HG03432 (cell line): ENCODE results near the gene SCAMP5.
A peak's percentile ranks its signal among the peaks of the same experiment; 100 is the strongest.

ENCODE experiments used
- ATAC-seq: cut with Tn5 transposase; IDR thresholded peaks from one replicate; pipeline ENCODE4 v1.9.1; 2021; ENCODE audit warnings: mild to moderate bottlenecking, moderate library complexity; ENCODE audit not compliant: unreplicated experiment

Gene SCAMP5

DNA sequence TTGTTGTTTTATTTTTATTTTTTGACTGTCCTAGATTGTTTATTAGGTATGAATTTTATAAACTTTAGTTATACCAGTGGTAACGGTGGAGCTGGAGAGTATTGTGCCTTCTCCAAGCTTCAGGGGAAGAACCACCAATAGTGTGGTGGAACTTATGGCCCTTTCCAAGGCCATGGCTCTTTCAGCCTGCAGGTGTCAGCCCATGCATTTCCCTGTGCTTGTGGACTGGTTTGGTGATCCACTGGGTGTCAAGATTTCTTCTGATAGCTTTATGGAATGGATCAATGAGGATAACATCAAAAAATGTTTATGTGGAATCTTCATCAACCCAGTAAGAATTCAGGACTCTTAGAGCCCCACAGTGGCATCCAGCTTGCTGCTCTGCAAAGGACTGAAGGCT lies 19.2 kb upstream of the SCAMP5 start:
- ATAC-seq, result no peak

DNA sequence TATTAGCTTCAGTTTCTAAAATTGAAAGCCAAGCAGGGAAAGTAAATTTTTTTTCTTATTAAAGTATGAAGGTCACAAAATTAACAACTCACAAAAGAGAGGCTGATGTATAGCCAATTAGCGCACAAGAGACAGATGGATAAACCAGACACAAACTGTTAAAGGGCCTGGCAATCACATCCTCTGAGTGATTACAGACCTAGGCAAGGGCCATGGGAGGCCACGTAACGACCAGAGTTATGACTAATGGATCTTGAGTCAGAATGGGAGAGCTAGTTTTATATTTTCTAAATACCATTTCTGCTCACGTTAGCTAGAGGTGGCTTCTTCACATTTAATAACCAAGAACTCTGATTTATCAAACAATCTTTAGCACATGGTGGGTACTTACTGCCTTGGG lies 17.8 kb upstream of the SCAMP5 start:
- no peak for ATAC-seq

DNA sequence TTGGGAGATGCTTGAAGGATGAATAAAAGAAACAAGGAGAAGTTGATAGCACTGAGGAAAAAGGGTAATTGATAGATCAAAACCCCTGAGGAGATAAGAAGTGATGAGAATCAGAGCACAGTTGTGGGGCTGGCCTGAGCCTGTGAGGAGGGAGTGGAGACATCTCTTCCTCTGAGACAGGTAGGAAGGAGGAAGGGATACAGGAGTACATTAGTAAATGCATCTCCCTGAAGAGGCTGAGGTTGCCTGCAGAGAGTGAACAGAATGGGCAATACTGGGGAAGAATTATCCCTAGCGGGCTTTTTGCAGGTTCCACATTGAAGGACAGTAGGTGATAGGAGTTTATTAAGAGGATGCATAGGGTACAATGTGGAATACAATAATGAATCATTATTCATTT lies 17.3 kb upstream of the SCAMP5 start:
- ATAC-seq, result no peak

DNA sequence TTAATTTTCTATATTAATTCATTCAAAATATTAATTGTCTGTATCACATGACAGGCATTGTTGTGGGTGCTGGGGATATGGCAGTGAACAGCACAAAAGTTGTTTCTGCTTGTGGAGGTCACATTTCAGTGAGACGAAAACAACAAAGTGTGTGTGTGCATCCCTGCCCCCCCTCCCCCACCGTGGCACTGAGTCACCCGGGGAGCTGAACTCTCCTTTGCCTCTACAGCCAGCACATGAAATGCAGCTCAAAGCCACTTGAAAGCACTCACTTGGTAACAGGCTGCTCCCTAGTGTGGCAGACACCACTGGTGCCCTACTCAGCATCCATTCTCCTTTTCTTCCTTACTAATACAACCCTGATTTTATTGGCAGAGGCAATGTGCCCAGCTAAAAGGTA lies 16.9 kb upstream of the SCAMP5 start:
- no peak for ATAC-seq

DNA sequence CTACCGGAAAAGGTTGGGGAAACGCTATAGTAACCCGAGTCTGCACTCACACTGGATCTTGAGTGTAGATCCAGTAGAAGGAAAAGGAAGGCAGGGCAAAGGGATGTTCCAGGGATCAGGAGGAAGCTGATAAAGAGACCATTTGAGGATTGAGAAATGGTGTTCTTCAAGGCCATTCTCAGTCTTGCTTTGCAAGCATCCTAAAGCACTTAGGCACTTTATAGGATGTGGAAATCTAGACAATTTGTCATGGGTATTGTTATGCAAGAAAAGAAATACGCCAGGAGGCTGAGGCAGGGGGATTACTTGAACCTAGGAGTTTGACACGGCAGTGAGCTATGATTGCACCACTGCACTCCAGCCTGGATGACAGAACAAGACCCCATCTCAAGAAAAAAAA lies 13.2 kb upstream of the SCAMP5 start:
- no peak for ATAC-seq

DNA sequence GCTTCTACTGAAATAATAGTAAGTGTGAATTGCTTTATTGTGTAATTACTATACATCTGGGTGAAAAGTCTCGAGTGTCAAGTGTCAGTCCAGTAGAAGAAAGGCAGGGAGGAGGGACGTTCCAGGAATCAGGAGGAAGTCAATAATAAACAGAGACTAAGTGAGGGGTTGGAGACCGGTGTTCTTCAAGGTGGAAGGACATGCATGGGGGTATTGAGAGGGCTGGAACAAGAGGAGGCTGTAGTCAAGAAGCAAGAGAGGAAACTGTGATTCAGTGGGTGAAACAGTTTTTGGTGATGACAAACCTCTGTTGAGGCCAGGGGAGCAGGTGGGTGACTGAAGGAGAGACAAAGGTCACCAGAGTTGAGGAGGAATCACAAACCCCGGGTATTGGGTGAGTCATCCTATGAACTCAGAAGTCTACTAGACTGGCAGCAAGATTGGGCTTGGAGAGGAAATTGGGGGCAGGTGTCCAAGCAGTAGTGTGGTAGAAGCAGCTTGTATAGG lies 11.6 kb upstream of the SCAMP5 start:
- peak; percentile 57 for ATAC-seq

DNA sequence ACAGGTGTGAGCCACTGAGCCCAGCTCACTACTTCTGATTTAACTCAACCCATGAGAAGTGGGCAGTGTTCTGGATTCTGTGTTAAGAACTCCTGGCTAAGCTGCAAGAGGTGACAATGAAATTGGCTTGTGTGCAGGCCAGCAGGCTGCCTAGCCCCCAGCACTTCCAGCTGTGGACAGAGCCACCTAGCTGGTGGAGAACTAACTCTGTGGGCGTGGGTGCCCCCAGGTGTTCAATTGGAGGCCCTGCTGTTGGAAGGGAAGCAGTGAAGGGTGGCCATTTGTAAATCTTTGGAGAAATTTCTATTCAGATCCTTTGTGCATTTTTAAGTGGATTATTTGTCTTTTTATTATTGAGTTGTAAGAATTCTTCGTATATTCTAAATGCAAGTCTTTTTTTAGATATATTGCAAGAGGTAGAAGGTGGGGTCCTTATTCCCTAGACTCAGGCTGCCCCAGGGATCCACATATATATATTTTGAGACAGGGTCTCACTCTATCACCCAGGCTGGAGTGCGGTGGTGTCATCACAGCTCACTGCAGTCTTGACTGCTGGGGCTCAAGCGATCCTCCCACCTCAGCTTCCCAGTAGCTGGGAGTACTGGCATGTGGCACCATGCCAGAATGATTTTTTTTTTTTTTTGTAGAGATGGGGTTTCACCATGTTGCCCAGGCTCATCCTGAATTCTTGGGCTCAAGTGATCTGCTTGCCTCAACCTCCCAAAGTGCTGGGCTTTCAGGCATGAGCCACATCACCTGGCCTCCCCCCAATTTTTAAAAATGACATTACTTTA lies 7.2 kb upstream of the SCAMP5 start:
- no peak for ATAC-seq

DNA sequence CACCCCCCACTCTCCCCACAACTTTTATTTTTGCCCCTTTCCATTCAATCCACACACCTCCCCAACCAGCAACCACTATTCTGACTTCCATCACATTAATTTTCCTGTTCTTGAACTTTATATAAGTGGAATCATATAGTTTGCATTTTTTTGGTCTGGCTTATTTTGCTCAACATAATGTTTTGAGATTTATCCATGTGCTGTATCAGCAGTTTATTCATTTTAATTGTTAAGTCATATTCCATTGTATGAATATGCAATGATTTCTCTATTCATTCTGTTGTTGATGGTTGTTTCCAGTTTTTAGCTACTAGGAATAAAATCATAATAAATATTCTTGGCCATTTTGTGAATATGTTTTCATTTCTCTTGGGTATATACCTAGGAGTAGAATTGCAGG lies 5.8 kb upstream of the SCAMP5 start:
- ATAC-seq, result no peak

DNA sequence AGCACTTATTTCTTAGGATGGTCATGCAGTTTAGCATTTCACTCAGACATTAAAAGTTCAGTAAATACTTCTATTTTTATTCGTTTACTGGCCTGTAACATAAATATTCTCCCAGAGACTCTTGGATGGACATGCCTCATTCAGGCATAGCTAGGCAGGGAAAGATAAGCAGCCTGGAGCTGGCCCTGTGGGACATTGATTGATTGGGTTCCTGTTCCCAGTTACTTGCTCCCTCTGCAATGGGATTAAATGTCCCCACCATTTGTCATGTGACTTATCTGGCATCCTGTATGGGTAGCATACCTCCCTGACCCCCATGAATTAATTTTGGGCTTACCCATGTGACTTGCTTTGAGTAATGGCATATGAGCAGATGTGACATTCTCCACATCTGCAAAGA lies 2.7 kb upstream of the SCAMP5 start:
- ATAC-seq, result no peak

DNA sequence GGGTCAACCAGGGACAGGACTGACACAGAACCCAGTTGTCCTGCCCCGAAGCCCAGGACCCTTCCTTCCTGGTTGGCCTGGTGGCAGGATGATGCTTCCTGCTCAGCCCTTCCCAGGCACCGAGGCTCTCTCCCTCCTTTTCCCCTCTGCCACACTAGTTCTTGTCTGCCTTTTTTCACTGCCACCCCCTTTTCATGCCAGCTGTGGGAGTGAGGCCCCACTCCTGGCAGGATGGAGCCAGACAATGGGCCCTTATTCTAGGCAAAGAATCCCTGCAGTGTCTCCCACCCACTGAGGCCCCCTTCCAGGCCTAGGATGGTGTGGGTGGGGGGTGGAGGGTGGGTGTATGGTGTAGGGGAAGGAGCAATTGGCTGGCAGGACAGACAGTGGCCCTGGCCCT lies 1.1 kb upstream of the SCAMP5 start:
- no peak for ATAC-seq

DNA sequence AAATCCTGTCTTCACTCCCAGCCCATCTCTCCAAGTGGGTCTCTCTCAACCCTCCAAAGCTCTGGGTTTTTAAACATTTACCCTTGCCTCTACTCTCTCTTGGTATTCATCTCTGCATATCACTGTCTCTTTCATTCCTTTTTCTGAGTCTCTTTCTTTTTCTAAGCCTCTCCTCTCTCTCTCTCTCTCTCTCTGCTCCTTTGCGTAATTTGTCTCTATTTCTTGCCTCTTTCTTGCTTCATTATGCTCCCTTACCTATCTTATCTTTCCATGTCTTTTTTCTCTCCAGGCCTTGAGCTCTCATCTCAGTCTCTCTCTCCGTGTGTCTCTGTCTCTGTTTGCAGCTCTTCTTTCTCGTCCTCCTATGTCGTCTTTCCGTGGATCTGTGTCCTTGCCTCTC lies 678 bp upstream of the SCAMP5 start:
- ATAC-seq, result no peak

DNA sequence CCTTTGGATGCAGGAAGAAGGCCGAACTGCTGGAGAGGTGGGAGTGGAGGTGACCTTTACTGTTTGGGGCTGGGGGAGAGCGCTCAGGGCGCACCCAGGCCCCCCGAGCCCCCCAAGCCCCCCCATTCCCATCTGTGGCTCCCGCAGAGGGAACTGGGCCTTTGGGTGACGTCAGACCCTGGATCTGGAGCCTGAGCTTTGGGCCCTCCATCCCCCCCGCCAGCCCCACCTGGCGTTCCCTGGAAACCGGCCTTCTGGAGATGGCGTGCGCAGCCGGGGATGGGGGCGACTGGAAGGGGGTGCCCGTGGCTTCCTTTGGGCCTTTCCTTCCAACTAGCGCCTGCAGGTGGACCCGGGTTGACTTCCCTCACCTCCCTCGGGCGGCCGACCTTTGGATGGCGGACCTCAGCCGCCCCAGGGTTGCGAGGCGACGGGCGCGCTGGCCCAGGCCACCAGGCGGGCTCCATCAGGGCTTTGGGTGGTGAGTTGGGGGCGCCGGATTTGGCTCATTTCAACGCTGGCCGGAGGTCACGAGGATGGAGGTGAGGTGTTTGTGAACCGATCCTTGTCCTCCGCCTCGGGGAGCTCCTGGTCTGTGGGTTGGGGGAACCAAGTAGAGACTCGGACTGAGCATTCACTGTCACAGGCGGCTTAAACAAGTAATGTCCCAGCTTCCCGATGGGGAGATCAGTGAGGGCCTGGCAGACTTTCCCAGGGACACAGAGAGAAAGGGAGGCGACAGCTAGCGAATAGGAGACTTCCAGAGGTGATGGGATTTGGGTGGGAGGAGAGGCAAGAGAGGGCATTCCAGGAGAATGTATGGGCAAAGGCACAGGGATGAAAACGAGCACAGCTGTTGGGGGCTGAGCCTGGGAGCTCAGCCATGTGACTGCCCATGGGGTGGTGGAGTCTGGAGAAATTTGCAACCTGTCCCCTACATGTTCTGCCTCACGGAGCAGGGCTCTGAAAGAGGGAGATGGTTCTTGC lies 709 bp downstream of the SCAMP5 start:
- ATAC-seq, result no peak

DNA sequence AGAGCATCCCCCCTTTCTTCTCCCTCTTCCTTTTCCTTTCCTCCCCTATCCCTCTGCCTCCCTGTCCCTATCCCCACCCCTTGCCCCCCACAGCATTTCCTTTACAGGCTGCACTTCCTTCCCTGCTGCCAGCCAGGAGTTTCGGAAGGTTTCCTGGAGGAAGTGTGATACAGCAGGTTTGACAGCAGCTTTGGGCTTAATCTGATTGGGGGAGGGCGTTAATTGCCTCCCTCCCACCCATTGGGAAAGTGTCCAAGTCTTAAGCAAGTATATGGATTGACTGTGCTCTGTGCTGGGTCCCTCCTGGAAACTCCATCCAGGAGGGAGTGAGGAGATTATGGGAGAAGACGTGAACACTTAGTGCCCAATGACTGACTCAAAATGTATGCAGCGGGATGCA lies 1.8 kb downstream of the SCAMP5 start:
- no peak for ATAC-seq

DNA sequence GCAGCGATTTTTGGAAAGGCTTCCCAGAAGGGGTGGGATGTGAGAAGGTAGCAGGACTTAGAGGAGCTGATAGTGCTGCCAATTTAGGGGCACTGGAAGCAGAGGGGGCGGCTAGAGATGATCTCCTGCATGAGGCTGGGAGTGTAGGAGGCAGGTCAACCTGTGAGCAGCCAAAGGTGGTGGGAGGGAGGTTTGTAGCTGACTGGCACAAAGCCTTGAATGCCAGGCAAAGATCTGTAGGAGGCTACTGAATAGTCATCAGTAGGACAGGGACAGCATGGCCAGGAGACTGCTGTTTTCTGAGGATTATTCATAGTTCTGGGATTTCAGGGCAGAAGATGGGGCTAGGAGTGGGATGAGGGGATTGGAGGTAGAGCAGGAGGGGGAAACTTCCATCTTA lies 2.2 kb downstream of the SCAMP5 start:
- no peak for ATAC-seq

DNA sequence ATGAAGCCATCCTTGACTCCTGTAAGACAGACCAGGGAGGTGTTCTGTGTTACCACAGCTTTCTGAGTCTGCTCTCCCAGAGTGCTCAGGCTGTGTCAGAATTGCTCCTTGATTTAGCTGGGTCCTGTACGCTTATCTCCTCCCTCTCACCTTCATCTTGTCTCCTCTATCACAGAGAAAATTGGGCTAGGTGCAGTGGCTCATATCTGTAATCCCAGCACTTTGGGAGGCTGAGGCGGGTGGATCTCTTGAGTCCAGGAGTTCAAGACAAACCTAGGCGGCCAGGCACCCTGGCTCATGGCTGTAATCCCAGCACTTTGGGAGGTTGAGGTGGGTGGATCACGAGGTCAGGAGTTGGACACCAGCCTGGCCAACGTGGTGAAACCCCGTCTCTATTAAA lies 5.9 kb downstream of the SCAMP5 start:
- no peak for ATAC-seq

DNA sequence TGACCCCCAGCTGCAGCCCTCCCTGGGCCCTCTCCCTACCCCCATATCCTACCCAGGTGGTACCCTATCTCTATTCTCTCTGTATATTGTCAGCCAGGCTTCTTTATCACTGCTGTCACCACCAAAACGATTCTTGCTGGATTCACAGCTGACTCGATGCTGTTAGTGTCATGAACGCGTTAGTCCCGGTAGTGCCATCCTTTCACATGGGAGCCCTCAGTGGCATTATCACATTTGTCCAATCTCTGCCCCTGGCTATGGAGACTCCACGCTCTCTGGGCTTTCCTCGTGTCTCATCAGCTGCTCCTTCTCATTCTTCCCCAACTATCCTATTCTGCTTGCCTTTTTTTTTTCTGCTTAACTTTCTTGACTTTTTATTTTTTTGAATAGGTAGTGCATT lies 7.0 kb downstream of the SCAMP5 start:
- no peak for ATAC-seq

DNA sequence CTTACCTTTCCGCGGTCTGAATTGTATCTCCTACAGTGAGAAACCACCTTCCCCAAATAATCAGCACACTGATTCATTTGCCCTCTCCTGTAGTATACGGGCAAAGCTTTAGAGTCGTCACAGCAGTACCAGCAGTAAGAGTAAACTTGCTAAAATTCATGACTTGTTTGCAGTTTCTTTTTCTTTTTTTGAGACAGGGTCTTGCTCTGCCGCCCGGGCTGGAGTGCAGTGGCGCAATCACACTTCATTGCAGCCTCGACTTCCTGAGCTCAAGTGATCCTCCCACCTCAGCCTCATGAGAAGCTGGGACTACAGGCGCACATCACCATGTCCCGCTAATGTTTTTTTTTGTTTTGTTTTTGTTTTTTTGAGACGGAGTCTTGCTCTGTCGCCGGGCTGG lies 11.9 kb downstream of the SCAMP5 start:
- ATAC-seq, result no peak

DNA sequence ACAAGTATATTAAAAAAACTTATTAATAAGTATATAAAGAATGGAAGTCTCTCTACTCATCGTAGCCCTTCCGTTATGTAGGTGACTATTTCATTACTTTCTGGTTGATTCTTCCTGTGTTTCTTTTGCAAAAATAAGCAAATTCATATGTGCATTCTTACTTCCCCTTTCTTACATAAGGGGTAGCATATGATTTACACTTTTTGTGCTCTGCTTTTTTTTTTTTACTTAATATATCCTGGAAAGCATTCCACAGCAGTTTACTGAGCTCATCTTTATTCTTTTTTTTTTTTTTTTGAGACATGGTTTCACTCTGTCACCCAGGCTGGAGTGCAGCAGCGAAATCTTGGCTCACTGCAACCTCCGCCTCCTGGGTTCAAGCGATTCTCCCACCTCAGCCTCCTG lies 12.9 kb downstream of the SCAMP5 start:
- peak; percentile 38 for ATAC-seq

DNA sequence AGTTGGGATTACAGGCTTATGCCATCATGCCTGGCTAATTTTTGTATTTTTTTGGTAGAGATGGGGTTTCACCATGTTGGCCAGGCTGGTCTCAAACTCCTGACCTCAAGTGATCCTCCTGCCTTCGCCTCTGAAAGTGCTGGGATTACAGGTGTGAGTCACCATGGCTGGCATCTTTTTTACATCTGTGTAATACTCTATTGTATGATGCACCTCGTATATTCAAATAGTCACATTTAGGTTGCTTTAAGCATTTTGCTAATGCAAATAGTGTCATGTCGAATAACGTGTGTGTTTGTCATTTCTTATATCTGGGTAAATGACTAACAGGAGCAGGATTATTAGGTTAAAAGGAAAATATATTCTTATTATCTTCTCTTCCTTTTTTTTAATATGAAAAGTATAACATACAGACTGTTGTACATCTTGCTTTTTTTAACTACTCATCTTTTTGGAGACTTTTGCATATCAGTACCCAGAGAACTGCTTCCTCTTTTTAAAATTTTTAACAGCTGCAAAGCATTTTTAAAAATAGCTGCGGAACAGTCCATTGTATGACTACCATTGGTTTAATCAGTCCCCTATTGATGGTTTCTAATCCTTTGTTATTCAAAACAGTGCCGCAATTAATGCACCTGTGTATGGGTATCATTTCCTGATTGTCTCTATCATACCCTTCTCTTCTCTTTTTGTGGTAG lies 13.4 kb downstream of the SCAMP5 start:
- ATAC-seq, result peak; percentile 70

DNA sequence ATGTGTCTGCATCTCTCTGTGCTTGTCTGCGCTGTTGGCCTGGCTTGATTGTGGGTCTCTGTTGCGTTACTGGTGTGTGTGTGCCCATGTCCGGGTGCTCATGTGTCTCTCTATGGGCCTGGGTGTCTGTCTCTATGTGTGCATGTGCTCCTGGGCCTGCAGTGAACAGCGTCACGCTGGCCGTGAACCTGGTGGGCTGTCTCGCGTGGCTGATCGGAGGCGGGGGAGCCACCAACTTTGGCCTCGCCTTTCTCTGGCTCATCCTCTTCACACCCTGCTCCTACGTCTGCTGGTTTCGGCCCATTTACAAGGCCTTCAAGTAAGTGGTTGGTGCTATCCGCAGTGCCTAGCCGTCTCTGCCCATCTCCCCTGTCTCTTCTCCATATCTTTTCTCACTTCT lies 21.1 kb downstream of the SCAMP5 start:
- no peak for ATAC-seq

DNA sequence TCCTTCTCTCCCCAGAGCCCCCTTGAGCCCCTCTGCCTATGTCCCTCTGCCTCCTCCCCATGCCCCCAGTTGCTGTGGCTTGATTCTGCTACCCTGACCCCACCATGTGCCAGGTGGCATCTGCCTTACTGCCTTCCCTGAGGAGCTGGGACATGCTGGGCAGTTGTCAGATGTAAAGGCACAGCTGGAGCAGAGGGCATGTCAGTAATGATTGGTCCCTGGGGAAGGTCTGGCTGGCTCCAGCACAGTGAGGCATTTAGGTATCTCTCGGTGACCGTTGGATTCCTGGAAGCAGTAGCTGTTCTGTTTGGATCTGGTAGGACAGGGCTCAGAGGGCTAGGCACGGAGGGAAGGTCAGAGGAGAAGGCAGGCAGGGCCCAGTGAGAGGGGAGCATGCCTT lies 24.6 kb downstream of the SCAMP5 start:
- no peak for ATAC-seq
